Subcutaneous abdominal adipose tissue (tissue), 5 donors: Measurements from ENCODE around the gene EFS.

Experiments used
- H3K27ac ChIP-seq: one replicate; pipeline ENCODE4 v1.7.0; 2013; ENCODE audit warnings: low read depth, mild to moderate bottlenecking, inconsistent platforms, low read length, moderate library complexity
- H3K27me3 ChIP-seq, 5 donors: one replicate each; pipeline ENCODE4 v1.7.0; 2013; ENCODE audit warnings: low read length in 5 of 5, inconsistent platforms in 1 of 5; ENCODE audit not compliant: control insufficient read depth in 5 of 5, insufficient read depth in 4 of 5
- H3K36me3 ChIP-seq, 5 donors: one replicate each; pipeline ENCODE4 v1.7.0; 2013; ENCODE audit warnings: low read length in 5 of 5; ENCODE audit not compliant: control insufficient read depth in 5 of 5, insufficient read depth in 5 of 5
- H3K4me1 ChIP-seq, 5 donors: one replicate each; pipeline ENCODE4 v1.7.0; 2013; ENCODE audit warnings: low read length in 5 of 5, mild to moderate bottlenecking in 3 of 5, moderate library complexity in 1 of 5; ENCODE audit not compliant: control insufficient read depth in 5 of 5, insufficient read depth in 5 of 5
- H3K4me3 ChIP-seq, 5 donors: one replicate each; pipeline ENCODE4 v1.7.0; 2013; ENCODE audit warnings: low read length in 5 of 5, low read depth in 1 of 5
- H3K9ac ChIP-seq, 5 donors: one replicate each; pipeline ENCODE4 v1.7.0; 2013; ENCODE audit warnings: low read length in 5 of 5, mild to moderate bottlenecking in 4 of 5, moderate library complexity in 3 of 5
- H3K9me3 ChIP-seq, 5 donors: one replicate each; pipeline ENCODE4 v1.7.0; 2013; ENCODE audit warnings: low read length in 5 of 5; ENCODE audit not compliant: control insufficient read depth in 5 of 5
- donor health status: healthy.
- donor health status: healthy.
- donor health status: healthy.
- donor health status: healthy.
- donor health status: healthy.

EFS gene, protein sequence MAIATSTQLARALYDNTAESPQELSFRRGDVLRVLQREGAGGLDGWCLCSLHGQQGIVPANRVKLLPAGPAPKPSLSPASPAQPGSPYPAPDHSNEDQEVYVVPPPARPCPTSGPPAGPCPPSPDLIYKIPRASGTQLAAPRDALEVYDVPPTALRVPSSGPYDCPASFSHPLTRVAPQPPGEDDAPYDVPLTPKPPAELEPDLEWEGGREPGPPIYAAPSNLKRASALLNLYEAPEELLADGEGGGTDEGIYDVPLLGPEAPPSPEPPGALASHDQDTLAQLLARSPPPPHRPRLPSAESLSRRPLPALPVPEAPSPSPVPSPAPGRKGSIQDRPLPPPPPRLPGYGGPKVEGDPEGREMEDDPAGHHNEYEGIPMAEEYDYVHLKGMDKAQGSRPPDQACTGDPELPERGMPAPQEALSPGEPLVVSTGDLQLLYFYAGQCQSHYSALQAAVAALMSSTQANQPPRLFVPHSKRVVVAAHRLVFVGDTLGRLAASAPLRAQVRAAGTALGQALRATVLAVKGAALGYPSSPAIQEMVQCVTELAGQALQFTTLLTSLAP

DNA sequence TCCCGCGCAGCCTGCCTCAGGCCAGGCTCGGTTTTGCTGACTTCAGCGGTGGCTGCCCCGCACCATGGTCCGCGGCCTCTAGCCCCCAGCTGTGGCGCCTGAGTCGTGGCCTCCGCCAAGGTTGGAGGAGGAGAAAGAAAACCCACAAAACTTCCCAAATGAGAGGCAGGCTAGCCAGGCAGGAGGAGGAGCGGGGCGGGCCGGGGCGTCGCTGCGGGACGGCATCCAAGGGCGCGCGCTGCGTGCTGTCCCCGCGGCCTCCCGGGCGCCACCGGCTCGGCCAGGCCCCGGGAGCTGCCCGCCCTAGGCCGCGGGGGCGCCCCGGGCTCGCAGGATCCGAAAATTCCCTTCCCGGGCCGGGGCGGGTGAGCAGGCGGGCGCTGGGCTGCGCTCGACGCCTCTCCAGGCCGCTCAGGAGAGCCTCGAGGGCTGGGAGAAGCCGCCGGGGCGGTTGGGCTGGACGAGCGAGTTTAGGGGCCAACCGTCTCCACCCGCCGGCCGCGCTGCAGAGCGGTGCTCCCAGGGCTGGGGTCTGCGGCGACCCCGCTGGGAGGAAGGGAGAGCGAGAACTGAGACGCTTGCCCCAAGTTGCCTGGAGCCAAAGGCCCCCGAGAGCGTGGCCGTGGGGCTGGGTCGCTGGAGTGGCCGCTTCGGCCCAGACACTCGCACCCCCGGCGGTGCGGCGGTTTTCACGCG, at the start of gene EFS:
Gene EFS, minus strand, starts transcription at position 137 of the 696 bp plus-strand sequence. CDS start 147 bp downstream, outside the sequence.
- H3K4me1 ChIP-seq, result peaks cover 0 to 44% (median 33%) of the 10 kb centered on the region in 5 donors
- H3K36me3 ChIP-seq, result peaks cover 0 to 5% (median 2%) of the 10 kb centered on the region in 5 donors
- H3K9me3 ChIP-seq, result no peaks in the 10 kb centered on the region
- peaks cover 0 to 18% (median 6%) of the 10 kb centered on the region in 5 donors for H3K27me3 ChIP-seq
- peak within 1 kb of the TSS; percentile 47 to 81 (median 69) for H3K9ac ChIP-seq
- H3K27ac ChIP-seq, result peak within 1 kb of the TSS; percentile 70
- peak within 1 kb of the TSS; percentile 56 to 73 (median 65) for H3K4me3 ChIP-seq

DNA sequence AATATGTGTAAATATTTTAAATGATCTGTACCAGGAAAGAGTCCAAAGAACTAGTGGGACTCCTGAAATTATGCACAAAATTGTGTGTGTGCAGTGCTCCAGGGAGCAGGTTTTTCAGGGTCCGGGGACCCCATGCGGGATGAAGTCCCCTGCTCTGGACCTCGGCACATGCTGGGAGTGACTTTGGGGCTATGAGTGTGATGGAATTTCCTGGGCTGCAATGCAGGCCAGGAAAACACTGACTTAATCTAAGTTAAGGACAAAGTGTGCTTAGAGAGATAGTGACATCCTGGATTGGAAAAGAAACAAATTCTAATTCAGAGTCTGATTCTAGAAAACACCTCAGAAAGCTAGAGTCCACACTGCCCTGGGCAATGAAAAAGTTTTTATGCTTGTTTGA, 49.3 kb upstream of the EFS start:
- H3K4me3 ChIP-seq, result no peak overlapping the region
- no peak overlapping the region for H3K27ac ChIP-seq
- H3K36me3 ChIP-seq, result no peaks in the 10 kb centered on the region
- no peak overlapping the region for H3K9ac ChIP-seq
- H3K4me1 ChIP-seq, result no peaks in the 10 kb centered on the region
- no peaks in the 10 kb centered on the region for H3K9me3 ChIP-seq
- H3K27me3 ChIP-seq, result peaks cover 0 to 10% (median 6%) of the 10 kb centered on the region in 5 donors

DNA sequence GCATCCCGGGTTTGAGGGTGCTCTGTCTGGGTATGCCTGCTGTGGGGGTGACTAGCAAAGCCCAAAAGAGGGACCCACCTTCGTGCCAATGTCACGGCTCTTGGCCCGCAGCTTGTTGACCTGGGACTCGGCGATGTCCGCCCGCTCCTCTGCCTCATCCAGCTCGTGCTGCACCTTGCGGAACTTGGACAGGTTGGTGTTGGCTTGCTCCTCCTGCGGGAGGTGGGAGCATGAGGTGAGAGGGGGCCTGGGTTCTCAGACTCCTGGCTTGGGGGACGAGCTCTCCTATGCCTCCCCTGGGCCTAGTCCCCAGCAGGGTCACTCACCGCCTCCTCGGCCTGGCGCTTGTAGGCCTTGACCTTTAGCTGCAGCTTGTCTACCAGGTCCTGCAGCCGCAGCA, 48.7 kb upstream of the EFS start:
- H3K27me3 ChIP-seq, result peaks cover 0 to 10% (median 5%) of the 10 kb centered on the region in 5 donors
- no peak overlapping the region for H3K9ac ChIP-seq
- H3K4me1 ChIP-seq, result no peaks in the 10 kb centered on the region
- H3K9me3 ChIP-seq, result no peaks in the 10 kb centered on the region
- no peak overlapping the region for H3K4me3 ChIP-seq
- no peaks in the 10 kb centered on the region for H3K36me3 ChIP-seq
- H3K27ac ChIP-seq, result no peak overlapping the region

DNA sequence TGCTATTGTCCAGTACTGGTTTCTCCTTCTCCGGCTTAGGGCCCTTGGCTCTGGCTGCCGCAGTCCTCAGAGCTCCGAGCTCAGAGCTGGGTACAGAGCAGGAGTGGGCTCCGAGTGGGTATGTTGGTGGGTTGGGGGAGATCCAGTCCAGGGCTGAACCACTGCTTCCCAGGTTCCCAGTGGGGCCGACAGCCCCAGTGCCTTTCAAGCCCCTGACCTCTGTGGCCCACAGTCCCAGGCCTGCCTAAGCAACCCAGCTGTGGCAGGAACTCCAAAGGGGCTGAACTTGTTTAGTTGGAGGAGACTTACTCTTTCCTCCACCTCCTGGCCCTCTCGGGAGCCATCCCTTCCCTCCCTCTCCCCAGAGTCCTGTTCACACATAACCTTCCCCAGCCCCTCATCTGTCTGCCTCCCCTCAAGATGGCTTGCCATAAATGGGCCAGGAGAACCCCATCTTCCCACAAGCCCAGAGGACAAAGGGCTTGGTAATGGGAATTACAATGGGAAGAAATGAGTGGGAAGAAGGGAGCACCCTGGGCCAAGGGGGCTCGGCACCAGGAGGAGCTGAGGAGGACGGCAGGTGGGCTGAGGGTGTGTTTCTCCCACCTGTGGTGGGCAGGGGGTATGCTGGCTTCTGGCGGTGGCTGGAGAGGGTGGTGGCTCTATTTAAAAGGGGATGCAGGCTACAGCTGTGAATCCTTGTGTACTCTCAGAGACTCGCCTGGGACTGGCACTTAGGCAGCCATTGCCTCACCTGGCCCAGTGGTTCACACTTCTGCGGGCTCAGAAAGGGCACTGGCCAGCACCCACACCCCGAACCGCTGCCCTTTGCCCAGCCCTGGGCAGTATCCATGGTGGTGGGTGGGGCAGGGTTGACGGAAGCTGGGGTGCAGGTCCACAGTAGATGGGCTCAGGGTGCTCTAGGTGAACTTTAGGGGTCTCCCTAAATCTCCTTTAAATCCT, 46.9 kb upstream of the EFS start:
- H3K36me3 ChIP-seq, result no peaks in the 10 kb centered on the region
- H3K27ac ChIP-seq, result no peak overlapping the region
- H3K9me3 ChIP-seq, result no peaks in the 10 kb centered on the region
- no peak overlapping the region for H3K4me3 ChIP-seq
- peaks cover 0 to 10% (median 5%) of the 10 kb centered on the region in 5 donors for H3K27me3 ChIP-seq
- no peak overlapping the region for H3K9ac ChIP-seq
- no peaks in the 10 kb centered on the region for H3K4me1 ChIP-seq

DNA sequence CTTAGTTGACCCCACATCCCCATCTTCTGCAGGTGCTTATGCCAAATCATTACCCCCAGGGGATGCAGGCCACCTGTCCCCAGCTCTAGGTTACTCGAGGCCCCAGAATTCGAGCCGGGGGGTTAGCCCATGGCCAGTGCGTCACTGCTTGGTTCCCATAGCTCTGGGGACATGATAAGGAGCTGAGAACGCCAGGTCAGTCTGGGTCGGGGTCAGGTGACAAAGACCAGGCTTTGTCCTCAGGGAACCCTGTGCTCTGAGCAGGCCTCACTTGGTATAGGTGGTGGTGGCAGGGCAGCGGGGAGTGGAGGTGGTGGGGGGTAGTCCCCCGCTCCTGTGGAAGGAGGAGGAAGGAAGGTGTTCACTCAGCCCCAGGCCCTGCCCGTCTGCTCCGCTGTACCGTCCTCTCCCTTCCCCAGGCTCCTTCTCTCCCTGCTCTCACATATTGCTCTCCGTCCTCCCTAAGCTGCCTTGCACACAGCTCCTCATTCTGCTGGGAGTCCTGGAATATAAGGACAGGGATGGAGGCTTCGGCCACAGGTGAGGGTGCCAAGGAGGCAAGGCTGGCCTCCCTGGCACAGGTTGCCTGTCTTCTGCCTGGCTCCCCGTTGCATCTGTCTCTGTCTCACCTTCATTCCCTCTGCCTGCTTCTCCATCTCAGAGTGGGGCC, 45.1 kb upstream of the EFS start:
- Histone ChIP-seq H3K27me3 (peaks cover 3 to 21% (median 14%) of the 10 kb centered on the region in 5 donors), H3K36me3 (no peaks in the 10 kb centered on the region), H3K9me3 (no peaks in the 10 kb centered on the region), H3K9ac (no peak overlapping the region), H3K4me3 (no peak overlapping the region), H3K4me1 (no peaks in the 10 kb centered on the region), H3K27ac (no peak overlapping the region)

DNA sequence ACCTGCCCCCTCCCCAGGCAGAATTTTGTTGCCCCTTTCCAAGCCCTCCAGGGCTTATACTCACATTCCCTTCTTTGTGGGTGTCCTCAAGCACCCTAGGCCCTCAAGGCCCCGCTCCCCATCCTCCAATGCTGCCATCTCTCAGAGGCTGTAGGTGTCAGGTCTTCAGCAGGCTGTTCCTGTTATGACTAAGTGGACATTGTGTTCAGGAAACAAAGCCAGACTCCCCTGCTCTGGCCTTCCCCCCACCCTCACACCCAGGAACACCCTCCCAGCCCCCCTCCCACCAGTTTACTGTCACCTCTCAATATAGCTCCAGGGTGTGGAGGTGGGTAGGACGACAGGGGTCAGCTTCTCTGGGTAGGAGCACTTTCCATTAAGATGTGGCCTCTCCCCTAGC, 44.5 kb upstream of the EFS start:
- Histone ChIP-seq H3K36me3 (no peaks in the 10 kb centered on the region), H3K27me3 (peaks cover 6 to 26% (median 14%) of the 10 kb centered on the region in 5 donors), H3K4me3 (no peak overlapping the region), H3K27ac (no peak overlapping the region), H3K9me3 (no peaks in the 10 kb centered on the region), H3K4me1 (no peaks in the 10 kb centered on the region), H3K9ac (no peak overlapping the region)

DNA sequence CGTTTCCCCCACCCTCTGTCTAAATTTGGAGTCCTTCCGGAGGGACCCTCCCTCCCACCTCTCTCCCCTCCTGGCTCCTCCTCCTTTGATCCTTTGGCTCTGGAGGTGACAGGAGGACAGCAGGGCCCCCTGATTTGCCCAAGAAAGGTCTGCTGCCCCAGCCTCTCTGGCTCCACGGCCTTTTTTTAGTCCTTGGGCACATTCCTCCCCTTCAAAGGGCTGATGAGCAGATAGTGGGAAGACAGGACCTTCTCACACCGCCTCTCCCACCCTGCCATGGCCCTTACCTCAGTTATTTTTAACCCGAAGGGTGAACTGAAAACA, 43.3 kb upstream of the EFS start:
- Histone ChIP-seq H3K4me3 (no peak overlapping the region), H3K4me1 (no peaks in the 10 kb centered on the region), H3K9ac (no peak overlapping the region), H3K27ac (no peak overlapping the region), H3K27me3 (peaks cover 7 to 29% (median 14%) of the 10 kb centered on the region in 5 donors), H3K36me3 (no peaks in the 10 kb centered on the region), H3K9me3 (no peaks in the 10 kb centered on the region)

DNA sequence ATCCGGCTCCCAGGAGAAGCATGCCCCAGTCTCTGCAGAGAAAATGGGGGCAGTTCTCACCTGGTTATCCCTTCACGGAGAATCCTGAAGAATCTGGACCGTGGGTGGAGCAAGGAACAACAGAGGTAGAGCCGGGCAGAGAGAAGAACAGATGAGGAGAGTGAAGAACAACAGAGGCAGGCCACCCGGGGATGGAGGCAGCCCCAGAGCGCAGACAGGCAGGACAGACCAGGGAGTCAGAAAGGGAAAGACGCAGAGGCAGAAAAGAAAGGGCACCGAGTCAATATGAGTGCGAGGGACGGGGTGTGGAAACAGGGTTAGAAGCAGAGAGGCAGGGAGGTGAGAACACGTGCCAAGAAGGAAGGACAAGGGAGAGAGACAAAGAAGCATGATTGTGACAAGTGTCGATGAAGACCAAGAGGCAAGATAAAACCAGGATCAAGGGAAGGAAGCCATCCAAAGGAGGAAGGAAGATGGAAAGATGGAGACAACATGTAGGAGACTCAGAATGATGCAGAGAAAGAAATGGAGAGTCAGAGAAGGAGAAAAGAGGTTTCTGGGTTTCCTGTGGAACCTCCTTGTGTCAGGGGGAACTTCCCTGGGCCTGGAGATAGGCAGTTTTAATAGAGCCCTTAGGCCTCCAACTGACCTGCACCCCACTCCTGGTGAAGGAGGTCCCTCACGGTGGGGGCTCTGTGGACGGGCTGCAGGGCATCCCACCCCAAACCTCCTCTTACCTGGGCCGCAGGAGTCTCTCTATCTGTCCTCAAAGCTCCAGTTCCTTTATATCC, 42.7 kb upstream of the EFS start, which contains the start of gene MYH6:
Gene MYH6, minus strand, starts transcription at position 758 of the 791 bp plus-strand sequence. CDS start 1,050 bp downstream, outside the sequence.
- H3K36me3 ChIP-seq, result no peaks in the 10 kb centered on the region
- no peaks in the 10 kb centered on the region for H3K9me3 ChIP-seq
- peaks cover 7 to 33% (median 14%) of the 10 kb centered on the region in 5 donors for H3K27me3 ChIP-seq
- no peaks in the 10 kb centered on the region for H3K4me1 ChIP-seq
- no peak within 1 kb of the TSS for H3K4me3 ChIP-seq
- H3K27ac ChIP-seq, result no peak within 1 kb of the TSS
- no peak within 1 kb of the TSS for H3K9ac ChIP-seq
